HL-60/S4 treated with phorbol 12-myristate 13-acetate at 8.2 ng/mL for 4 days and 3 days (cell line): Measurements from ENCODE around the gene NLGN1.

Source experiments
- in situ Hi-C: fragments of 300-500 bp; cut with MboI; formaldehyde crosslinking; loops from 2 replicates; pipeline ENCODE4 v1.15.0; 2022; ENCODE audit warnings: low sequenced_read_pairs

NLGN1 gene

DNA sequence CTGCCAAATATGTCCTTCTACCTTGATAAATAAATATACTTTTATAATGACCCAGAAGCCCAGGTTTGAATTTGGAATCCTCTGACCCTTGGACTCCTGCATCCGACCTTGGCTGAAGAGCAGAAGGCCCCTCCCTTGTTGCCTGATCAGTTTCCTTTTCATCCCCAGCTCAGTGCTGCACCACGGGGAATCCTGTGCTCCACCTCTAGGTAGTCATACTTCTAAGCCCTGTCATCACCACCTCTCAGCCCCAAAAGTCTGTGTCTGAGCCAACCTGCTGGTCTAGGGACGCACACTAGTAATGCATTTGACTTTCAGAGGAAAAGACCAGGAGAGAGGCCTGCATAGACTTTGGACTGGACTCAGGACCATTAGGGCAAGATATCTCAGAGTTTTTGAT lies 310.6 kb downstream of the NLGN1 start:
- in situ Hi-C loops = no loop called here

DNA sequence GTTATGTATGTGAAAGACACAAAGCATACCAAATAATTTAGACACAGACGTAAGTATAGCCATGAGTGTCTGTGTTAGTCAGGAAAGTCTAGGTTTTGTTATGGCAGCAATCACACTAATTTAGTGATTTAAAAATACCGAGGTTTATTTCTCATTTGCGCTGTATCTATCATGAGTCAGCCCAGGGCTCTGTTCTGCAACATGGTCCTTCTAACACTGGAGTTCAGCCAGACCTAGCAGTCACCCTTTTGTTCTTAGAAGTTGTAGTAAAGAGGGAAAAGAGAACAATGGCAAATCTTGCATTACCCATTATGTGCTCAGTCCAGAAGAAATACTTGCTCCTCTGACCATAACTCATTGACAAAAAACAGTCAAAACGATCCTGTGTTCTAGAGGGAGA lies 311.5 kb downstream of the NLGN1 start:
- in situ Hi-C loops = no loop called here

GRCh38 chr3:173711619-173712018 lies 314.1 kb downstream of the NLGN1 start:
- in situ Hi-C loops = no loop called here

GRCh38 chr3:173719585-173719984 lies 322.0 kb downstream of the NLGN1 start:
- in situ Hi-C loops = no loop called here

DNA sequence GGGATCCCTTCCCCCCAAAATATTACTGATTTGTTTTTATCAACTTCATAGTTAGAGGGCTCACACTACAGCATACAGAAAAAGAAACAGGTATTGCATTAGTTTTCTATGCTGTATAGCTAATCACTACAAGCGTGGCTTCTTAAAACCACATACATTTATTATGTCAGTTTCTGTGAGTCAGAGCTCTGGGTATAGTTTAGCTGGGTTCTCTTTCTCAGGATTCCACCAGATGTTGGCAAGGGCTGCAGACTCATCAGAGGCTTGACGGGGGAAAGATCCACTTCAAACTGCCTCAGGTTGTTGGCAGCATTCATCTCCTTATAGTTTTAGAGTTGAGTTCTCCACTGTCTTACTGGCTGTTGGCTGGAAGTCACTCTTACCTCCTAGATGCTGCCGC lies 328.0 kb downstream of the NLGN1 start:
- in situ Hi-C loops = no loop called here

- in situ Hi-C loops = no loop called here
Observed at GRCh38 chr3:173730391-173730790, 332.8 kb downstream of the NLGN1 start.

- in situ Hi-C loops = no loop called here
Observed at GRCh38 chr3:173732237-173732636, 334.7 kb downstream of the NLGN1 start.

- in situ Hi-C loops = no loop called here
Observed at GRCh38 chr3:173733029-173733652, 335.6 kb downstream of the NLGN1 start.

- in situ Hi-C loops = no loop called here
Observed at GRCh38 chr3:173734473-173734872, 336.9 kb downstream of the NLGN1 start.

DNA sequence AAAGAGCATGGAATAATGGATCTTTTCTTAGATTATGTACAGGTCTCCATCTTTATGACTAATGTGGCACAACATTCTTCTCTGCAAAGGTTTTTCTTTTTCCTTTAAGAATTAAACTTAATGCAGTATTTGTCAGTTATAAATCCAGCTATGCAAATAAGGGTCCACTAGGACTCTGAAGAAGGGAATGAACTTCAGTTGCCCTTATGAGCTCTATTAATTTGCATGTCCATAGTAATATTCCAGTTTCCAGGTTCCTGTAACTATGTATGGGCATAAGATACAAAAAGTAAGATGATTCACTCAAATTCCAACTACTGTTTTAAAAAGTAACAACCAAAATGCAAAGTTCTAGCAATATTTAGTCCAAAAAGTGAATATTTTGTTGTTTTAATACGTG lies 337.4 kb downstream of the NLGN1 start:
- in situ Hi-C loops = no loop called here

DNA sequence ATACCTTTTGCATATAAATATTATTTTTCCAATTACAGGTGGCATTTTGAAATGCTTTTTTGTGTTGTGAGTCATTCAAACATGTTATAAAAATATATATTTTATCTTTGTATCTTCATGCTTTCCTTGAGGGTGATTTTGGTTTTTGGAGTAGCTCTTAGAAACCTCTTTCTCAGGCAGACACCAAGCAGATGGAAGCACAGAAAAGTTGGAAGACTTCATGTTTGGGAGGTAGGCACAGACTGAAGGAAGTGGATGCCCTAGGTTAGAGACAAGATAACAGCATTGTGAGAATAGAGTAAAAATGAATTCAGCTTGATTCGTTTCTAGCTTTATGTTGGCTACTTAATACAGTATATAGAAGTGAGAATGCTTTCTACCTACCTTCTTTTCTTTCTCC lies 338.3 kb downstream of the NLGN1 start:
- in situ Hi-C loops = no loop called here

GRCh38 chr3:173737167-173737808 lies 339.7 kb downstream of the NLGN1 start:
- in situ Hi-C loops = no loop called here

GRCh38 chr3:173739726-173740125 lies 342.2 kb downstream of the NLGN1 start:
- in situ Hi-C loops = no loop called here

GRCh38 chr3:173742491-173742890 lies 344.9 kb downstream of the NLGN1 start:
- in situ Hi-C loops = no loop called here

GRCh38 chr3:173743111-173743510 lies 345.6 kb downstream of the NLGN1 start:
- in situ Hi-C loops = no loop called here

- in situ Hi-C loops = no loop called here
Observed at GRCh38 chr3:173743516-173743915, 346.0 kb downstream of the NLGN1 start.

DNA sequence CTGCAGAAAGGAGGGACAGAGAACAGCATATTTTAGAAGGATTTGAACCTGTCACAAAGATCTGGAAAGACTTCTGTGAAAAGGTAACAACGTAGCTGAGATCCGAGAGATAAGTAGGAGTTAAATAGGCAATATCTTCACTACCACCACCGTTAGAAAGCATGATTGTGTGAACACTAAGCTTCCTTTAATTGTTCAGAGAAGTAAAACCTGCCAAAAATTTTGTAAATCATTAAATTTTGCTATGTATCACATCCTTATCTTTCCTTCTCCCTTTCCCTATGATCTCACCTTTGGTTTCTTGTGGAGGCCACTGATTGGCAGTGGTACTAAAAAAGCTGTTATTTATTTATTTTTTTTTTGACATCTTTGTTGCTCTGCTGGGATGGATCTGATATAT lies 346.9 kb downstream of the NLGN1 start:
- in situ Hi-C loops = no loop called here

GRCh38 chr3:173744895-173745294 lies 347.4 kb downstream of the NLGN1 start:
- in situ Hi-C loops = no loop called here

DNA sequence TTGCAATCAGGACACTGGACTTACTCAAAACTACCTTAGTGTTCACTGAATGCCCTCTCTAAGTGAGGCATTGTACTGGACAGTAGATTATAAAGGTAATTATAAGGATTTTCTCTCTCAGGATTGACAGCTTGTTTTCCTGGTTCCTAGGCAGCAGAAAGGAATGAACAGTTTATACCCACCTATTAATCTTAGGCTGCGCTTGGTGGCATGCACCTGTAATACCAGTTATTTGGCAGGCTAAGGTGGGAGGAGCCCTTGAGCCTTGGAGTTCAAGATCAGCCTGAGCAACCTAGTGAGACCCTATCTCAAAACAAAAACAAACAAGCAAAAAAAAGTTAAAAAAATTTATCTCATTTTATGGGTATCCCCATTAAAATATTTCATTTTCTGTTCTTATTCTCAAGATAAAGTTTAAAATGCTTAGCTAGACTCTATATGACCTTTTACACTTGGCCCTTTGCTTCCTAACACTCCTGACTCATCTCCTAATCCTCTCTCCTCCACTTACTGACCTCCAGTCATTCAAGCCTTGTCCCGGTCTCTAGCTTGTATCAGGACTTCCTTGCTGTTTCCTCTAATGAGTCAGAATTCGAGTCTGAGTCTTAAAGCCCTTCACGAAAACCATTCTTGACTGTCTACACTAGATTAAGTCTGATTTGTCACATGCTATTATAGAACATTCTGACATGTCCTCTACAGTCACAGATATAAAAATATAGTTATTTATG lies 348.6 kb downstream of the NLGN1 start:
- in situ Hi-C loops = no loop called here

- in situ Hi-C loops = no loop called here
Observed at GRCh38 chr3:173747427-173747826, 349.9 kb downstream of the NLGN1 start.

- in situ Hi-C loops = no loop called here
Observed at GRCh38 chr3:173748105-173748504, 350.6 kb downstream of the NLGN1 start.

DNA sequence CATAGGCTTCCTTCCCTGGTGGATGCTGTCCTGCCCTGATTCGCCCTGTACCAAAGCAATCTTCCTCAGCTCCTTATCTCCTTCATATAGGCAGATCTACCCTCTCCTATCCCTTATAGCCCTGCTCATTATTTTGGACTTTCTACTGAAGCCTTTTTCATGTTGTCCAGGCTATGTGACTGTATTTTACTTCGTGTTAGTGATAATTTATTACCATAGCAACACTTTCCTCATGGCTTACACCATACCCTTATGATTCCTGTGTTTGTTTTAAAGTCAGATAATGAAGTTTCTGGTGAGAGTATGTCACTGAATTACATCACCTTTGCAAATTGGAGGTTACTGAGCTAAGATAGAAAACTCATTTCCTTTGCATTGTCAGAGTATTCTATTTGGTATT lies 352.6 kb downstream of the NLGN1 start:
- in situ Hi-C loops = no loop called here
